IPS-18a (cell line): ENCODE measurements around the gene SSR2.

Experiments
- H3K27ac ChIP-seq: one replicate; pipeline ENCODE4 v1.5.1; 2013; ENCODE audit warnings: low read length
- H3K27me3 ChIP-seq: one replicate; pipeline ENCODE4 v1.6.1; 2013; ENCODE audit warnings: mild to moderate bottlenecking, low read length; ENCODE audit not compliant: control insufficient read depth, insufficient read depth
- H3K36me3 ChIP-seq: one replicate; pipeline ENCODE4 v1.6.1; 2013; ENCODE audit warnings: low read depth, low read length; ENCODE audit not compliant: control insufficient read depth
- H3K4me1 ChIP-seq: one replicate; pipeline ENCODE4 v1.6.1; 2013; ENCODE audit warnings: low read depth, low read length; ENCODE audit not compliant: control insufficient read depth
- H3K4me3 ChIP-seq: one replicate; pipeline ENCODE4 v1.5.1; 2013; ENCODE audit warnings: low read length
- H3K9ac ChIP-seq: one replicate; pipeline ENCODE4 v1.6.1; 2013; ENCODE audit warnings: mild to moderate bottlenecking, low read length, moderate library complexity
- H3K9me3 ChIP-seq: one replicate; pipeline ENCODE4 v1.6.1; 2013; ENCODE audit warnings: low read depth, low read length; ENCODE audit not compliant: control insufficient read depth

Gene SSR2

GRCh38 chr1:155976913-155977689 lies 43.6 kb downstream of the SSR2 start:
- no peaks in the 10 kb centered on the region for H3K27me3 ChIP-seq
- H3K4me3 ChIP-seq: peak overlapping the region; percentile 70
- H3K36me3 ChIP-seq: no peaks in the 10 kb centered on the region
- peak overlapping the region; percentile 88 for H3K9ac ChIP-seq
- H3K27ac ChIP-seq: no peak overlapping the region
- H3K4me1 ChIP-seq: peaks cover 43% of the 10 kb centered on the region
- H3K9me3 ChIP-seq: no peaks in the 10 kb centered on the region

GRCh38 chr1:155976062-155976912 lies 44.5 kb downstream of the SSR2 start:
- Histone ChIP-seq H3K4me1 (peaks cover 43% of the 10 kb centered on the region), H3K27me3 (no peaks in the 10 kb centered on the region), H3K27ac (no peak overlapping the region), H3K4me3 (peak overlapping the region; percentile 70), H3K9me3 (no peaks in the 10 kb centered on the region), H3K36me3 (no peaks in the 10 kb centered on the region), H3K9ac (peak overlapping the region; percentile 88)

GRCh38 chr1:155975375-155976061 lies 45.2 kb downstream of the SSR2 start:
- H3K9ac ChIP-seq: peak overlapping the region; percentile 88
- peak overlapping the region; percentile 70 for H3K4me3 ChIP-seq
- H3K36me3 ChIP-seq: no peaks in the 10 kb centered on the region
- H3K9me3 ChIP-seq: no peaks in the 10 kb centered on the region
- no peaks in the 10 kb centered on the region for H3K27me3 ChIP-seq
- no peak overlapping the region for H3K27ac ChIP-seq
- peaks cover 49% of the 10 kb centered on the region for H3K4me1 ChIP-seq

- no peaks in the 10 kb centered on the region for H3K27me3 ChIP-seq
- peak overlapping the region; percentile 88 for H3K9ac ChIP-seq
- H3K36me3 ChIP-seq: peaks cover 3% of the 10 kb centered on the region
- no peaks in the 10 kb centered on the region for H3K9me3 ChIP-seq
- peak overlapping the region; percentile 70 for H3K4me3 ChIP-seq
- H3K4me1 ChIP-seq: peaks cover 43% of the 10 kb centered on the region
- no peak overlapping the region for H3K27ac ChIP-seq
Observed at GRCh38 chr1:155974208-155975115, 46.3 kb downstream of the SSR2 start.

GRCh38 chr1:155973723-155974122 lies 47.0 kb downstream of the SSR2 start:
- Histone ChIP-seq H3K4me1 (peaks cover 38% of the 10 kb centered on the region), H3K27me3 (no peaks in the 10 kb centered on the region), H3K9ac (no peak overlapping the region), H3K27ac (no peak overlapping the region), H3K4me3 (no peak overlapping the region), H3K36me3 (peaks cover 8% of the 10 kb centered on the region), H3K9me3 (no peaks in the 10 kb centered on the region)

GRCh38 chr1:155971910-155972809 lies 48.6 kb downstream of the SSR2 start:
- H3K36me3 ChIP-seq: peaks cover 18% of the 10 kb centered on the region

GRCh38 chr1:155970531-155971167 lies 50.1 kb downstream of the SSR2 start:
- H3K36me3 ChIP-seq: peaks cover 34% of the 10 kb centered on the region
- H3K4me3 ChIP-seq: no peak overlapping the region
- H3K9me3 ChIP-seq: no peaks in the 10 kb centered on the region
- peaks cover 37% of the 10 kb centered on the region for H3K4me1 ChIP-seq
- no peak overlapping the region for H3K27ac ChIP-seq
- H3K27me3 ChIP-seq: no peaks in the 10 kb centered on the region
- H3K9ac ChIP-seq: no peak overlapping the region

More at GRCh38 chr1:155971910-155972809, 48.6 kb downstream of the SSR2 start:
- H3K9ac ChIP-seq: no peak overlapping the region
- no peaks in the 10 kb centered on the region for H3K27me3 ChIP-seq
- H3K9me3 ChIP-seq: no peaks in the 10 kb centered on the region
- H3K27ac ChIP-seq: no peak overlapping the region
- peaks cover 45% of the 10 kb centered on the region for H3K4me1 ChIP-seq
- H3K4me3 ChIP-seq: no peak overlapping the region

GRCh38 chr1:155969377-155969791 lies 51.4 kb downstream of the SSR2 start:
- no peak overlapping the region for H3K4me3 ChIP-seq
- H3K9me3 ChIP-seq: no peaks in the 10 kb centered on the region
- peaks cover 24% of the 10 kb centered on the region for H3K4me1 ChIP-seq
- H3K9ac ChIP-seq: no peak overlapping the region
- H3K27me3 ChIP-seq: no peaks in the 10 kb centered on the region
- peaks cover 46% of the 10 kb centered on the region for H3K36me3 ChIP-seq
- H3K27ac ChIP-seq: no peak overlapping the region

- no peaks in the 10 kb centered on the region for H3K27me3 ChIP-seq
- H3K9ac ChIP-seq: no peak overlapping the region
- H3K9me3 ChIP-seq: no peaks in the 10 kb centered on the region
- H3K36me3 ChIP-seq: peaks cover 50% of the 10 kb centered on the region
- H3K4me1 ChIP-seq: peaks cover 20% of the 10 kb centered on the region
- no peak overlapping the region for H3K4me3 ChIP-seq
- no peak overlapping the region for H3K27ac ChIP-seq
Observed at GRCh38 chr1:155968670-155969069, 52.1 kb downstream of the SSR2 start.

- no peak overlapping the region for H3K9ac ChIP-seq
- no peaks in the 10 kb centered on the region for H3K27me3 ChIP-seq
- H3K4me3 ChIP-seq: no peak overlapping the region
- no peaks in the 10 kb centered on the region for H3K9me3 ChIP-seq
- peaks cover 51% of the 10 kb centered on the region for H3K36me3 ChIP-seq
- peak overlapping the region; percentile 4 for H3K27ac ChIP-seq
- H3K4me1 ChIP-seq: peaks cover 20% of the 10 kb centered on the region
Observed at GRCh38 chr1:155968051-155968400, 52.7 kb downstream of the SSR2 start.
